Hepatocyte (in vitro differentiated cells): ENCODE data around the gene CPNE4. TPM values are rescaled to one million over a fixed set of nuclear protein-coding genes. Genes with fewer than 3 reads are reported as not detected.

ENCODE experiments used
- DNase-seq: peaks from one replicate; pipeline ENCODE4 v3.0.0-alpha.2; 2016; ENCODE audit warnings: low spot score
- H2AFZ ChIP-seq: fragments of 200-600 bp; sonication (generic); 2 replicates; pipeline ENCODE4 v1.6.0; 2016; ENCODE audit warnings: antibody characterized with exemption, mild to moderate bottlenecking
- H3K27ac ChIP-seq: fragments of 200-600 bp; sonication (generic); 2 replicates; pipeline ENCODE4 v1.5.1; 2016; ENCODE audit warnings: mild to moderate bottlenecking
- H3K27me3 ChIP-seq: fragments of 200-600 bp; sonication (generic); 2 replicates; pipeline ENCODE4 v1.6.1; 2016
- H3K36me3 ChIP-seq: fragments of 200-600 bp; sonication (generic); replicated peaks from 2 replicates; pipeline ENCODE4 v1.5.1; 2016; ENCODE audit warnings: low read depth; ENCODE audit not compliant: insufficient read depth
- H3K4me1 ChIP-seq: fragments of 200-600 bp; sonication (generic); 2 replicates; pipeline ENCODE4 v1.5.1; 2016; ENCODE audit warnings: mild to moderate bottlenecking, moderate library complexity; ENCODE audit not compliant: insufficient read depth
- H3K4me2 ChIP-seq: fragments of 200-600 bp; sonication (generic); 2 replicates; pipeline ENCODE4 v1.6.0; 2016
- H3K4me3 ChIP-seq: fragments of 200-600 bp; sonication (generic); 2 replicates; pipeline ENCODE4 v1.5.1; 2016; ENCODE audit warnings: mild to moderate bottlenecking
- H3K79me2 ChIP-seq: fragments of 200-600 bp; sonication (generic); 2 replicates; pipeline ENCODE4 v1.6.0; 2017; ENCODE audit warnings: mild to moderate bottlenecking
- H3K9me2 ChIP-seq: fragments of 200-600 bp; sonication (generic); replicated peaks from 2 replicates; pipeline ENCODE4 v1.6.0; 2017; ENCODE audit warnings: mild to moderate bottlenecking; ENCODE audit not compliant: insufficient read depth
- H3K9me3 ChIP-seq: fragments of 200-600 bp; sonication (generic); 2 replicates; pipeline ENCODE4 v1.5.1; 2016; ENCODE audit warnings: low read depth, mild to moderate bottlenecking
- H4K20me1 ChIP-seq: fragments of 200-600 bp; sonication (generic); 2 replicates; pipeline ENCODE4 v1.6.0; 2016; ENCODE audit warnings: mild to moderate bottlenecking; ENCODE audit not compliant: insufficient read depth, poor library complexity, severe bottlenecking
- CTCF ChIP-seq: fragments of 200-600 bp; sonication (generic); IDR thresholded peaks from 2 replicates; pipeline ENCODE4 v1.5.1; 2016; ENCODE audit warnings: antibody characterized with exemption, mild to moderate bottlenecking; ENCODE audit not compliant: poor library complexity
- EZH2 ChIP-seq: fragments of 200-600 bp; sonication (generic); IDR thresholded peaks from 2 replicates; pipeline ENCODE4 v1.6.1; 2016; ENCODE audit warnings: antibody characterized with exemption, mild to moderate bottlenecking, borderline replicate concordance
- EZH2phosphoT487 ChIP-seq: fragments of 200-600 bp; sonication (generic); IDR thresholded peaks from one replicate; pipeline ENCODE4 v1.6.1; 2018; ENCODE audit warnings: antibody characterized with exemption, mild to moderate bottlenecking, low read depth, moderate library complexity; ENCODE audit not compliant: unreplicated experiment, severe bottlenecking
- WGBS: methylation state at CpG from one replicate; pipeline ENCODE4 v1.1.6; 2016; ENCODE audit warnings: low lambda C conversion rate; ENCODE audit errors: missing lambda C conversion rate; 5-methylcytosine and 5-hydroxymethylcytosine counted together
- polyA plus RNA-seq: library from polyadenylated mRNA; unstranded; fragments of >200 nt; fragmentation: Nextera tagmentation; extraction: Ambion mirVana; gene quantifications from 2 replicates; pipeline ENCODE4 v1.2.1, GENCODE V29; 2016
- total RNA-seq: library from RNA; depleted of rRNA; stranded (reverse); fragments of >200 nt; gene quantifications from 2 replicates; pipeline ENCODE4 v1.2.3, GENCODE V29; 2014

Gene CPNE4
- total and polyA plus RNA-seq, 2 experiments from 2014 or later: 0.37 to 0.52 TPM

GRCh38 chr3:131796111-131796510 is 238.7 kb downstream of the CPNE4 start:
- H3K79me2 ChIP-seq: no peaks in the 10 kb centered on the region
- no peak overlapping the region for H3K27ac ChIP-seq
- no peak overlapping the region for H2AFZ ChIP-seq
- no peaks in the 10 kb centered on the region for H3K36me3 ChIP-seq
- WGBS: 89% methylated on average over 5 of the region's 5 CpGs
- no peak overlapping the region for H3K4me3 ChIP-seq
- H3K27me3 ChIP-seq: peaks cover 5% of the 10 kb centered on the region
- H3K9me2 ChIP-seq: no peaks in the 10 kb centered on the region
- no peaks in the 10 kb centered on the region for H3K9me3 ChIP-seq
- H4K20me1 ChIP-seq: no peaks in the 10 kb centered on the region
- TF ChIP-seq EZH2phosphoT487 (no peak), CTCF (no peak), EZH2 (no peak)
- H3K4me1 ChIP-seq: no peaks in the 10 kb centered on the region
- no peak for DNase-seq
- H3K4me2 ChIP-seq: no peak overlapping the region

- H3K4me2 ChIP-seq: peak overlapping the region; percentile 42
- H2AFZ ChIP-seq: no peak overlapping the region
Observed at GRCh38 chr3:131795390-131796090, 239.3 kb downstream of the CPNE4 start.

GRCh38 chr3:131794766-131795388 is 239.9 kb downstream of the CPNE4 start:
- H3K27ac ChIP-seq: peak overlapping the region; percentile 36
- no peaks in the 10 kb centered on the region for H4K20me1 ChIP-seq
- no peaks in the 10 kb centered on the region for H3K4me1 ChIP-seq
- H3K79me2 ChIP-seq: no peaks in the 10 kb centered on the region
- peak; percentile 70 for DNase-seq
- H3K36me3 ChIP-seq: no peaks in the 10 kb centered on the region
- peaks cover 5% of the 10 kb centered on the region for H3K27me3 ChIP-seq
- H3K9me2 ChIP-seq: no peaks in the 10 kb centered on the region
- H3K4me3 ChIP-seq: no peak overlapping the region
- no peak overlapping the region for H2AFZ ChIP-seq
- H3K9me3 ChIP-seq: no peaks in the 10 kb centered on the region
- TF ChIP-seq EZH2: no peak
- no peak for TF ChIP-seq EZH2phosphoT487
- TF ChIP-seq CTCF: peak; percentile 87
- WGBS: 35% methylated on average over 5 of the region's 5 CpGs
- H3K4me2 ChIP-seq: peak overlapping the region; percentile 42

More at GRCh38 chr3:131795390-131796090, 239.3 kb downstream of the CPNE4 start:
- Histone ChIP-seq H3K4me1 (no peaks in the 10 kb centered on the region), H3K36me3 (no peaks in the 10 kb centered on the region), H3K79me2 (no peaks in the 10 kb centered on the region), H3K9me2 (no peaks in the 10 kb centered on the region), H3K27me3 (peaks cover 5% of the 10 kb centered on the region), H3K4me3 (no peak overlapping the region), H4K20me1 (no peaks in the 10 kb centered on the region), H3K9me3 (no peaks in the 10 kb centered on the region), H3K27ac (peak overlapping the region; percentile 36)
- 64% methylated on average over 3 of the region's 3 CpGs for WGBS
- peak; percentile 35 for DNase-seq
- TF ChIP-seq CTCF (no peak), EZH2 (no peak), EZH2phosphoT487 (no peak)
